Measurements from ENCODE around the gene ZNF688.
A peak's percentile ranks its signal among the peaks of the same experiment; 100 is the strongest.

DNA sequence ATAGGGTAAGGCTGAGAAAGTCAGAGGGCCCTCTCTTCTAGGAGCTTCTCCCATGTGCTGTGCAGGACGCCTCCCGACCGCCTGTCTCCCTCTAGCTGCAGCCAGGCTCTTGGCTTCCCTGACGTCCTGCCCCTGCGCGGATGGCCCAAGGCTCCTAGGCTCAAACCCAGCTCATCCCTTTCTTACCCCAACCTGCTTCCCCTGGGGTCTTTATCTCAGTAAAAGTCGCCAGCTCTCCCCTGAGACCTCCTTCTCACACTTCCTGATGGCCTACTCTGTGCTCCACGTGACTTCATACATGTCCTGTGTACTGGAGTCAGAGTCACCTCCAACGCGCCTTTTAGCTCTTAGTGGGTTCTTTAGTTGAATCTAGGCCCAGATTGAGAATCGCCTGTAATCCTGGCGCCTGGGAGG lies 35.7 kb downstream of the ZNF688 start:
- TF ChIP-seq, protein P1, sequence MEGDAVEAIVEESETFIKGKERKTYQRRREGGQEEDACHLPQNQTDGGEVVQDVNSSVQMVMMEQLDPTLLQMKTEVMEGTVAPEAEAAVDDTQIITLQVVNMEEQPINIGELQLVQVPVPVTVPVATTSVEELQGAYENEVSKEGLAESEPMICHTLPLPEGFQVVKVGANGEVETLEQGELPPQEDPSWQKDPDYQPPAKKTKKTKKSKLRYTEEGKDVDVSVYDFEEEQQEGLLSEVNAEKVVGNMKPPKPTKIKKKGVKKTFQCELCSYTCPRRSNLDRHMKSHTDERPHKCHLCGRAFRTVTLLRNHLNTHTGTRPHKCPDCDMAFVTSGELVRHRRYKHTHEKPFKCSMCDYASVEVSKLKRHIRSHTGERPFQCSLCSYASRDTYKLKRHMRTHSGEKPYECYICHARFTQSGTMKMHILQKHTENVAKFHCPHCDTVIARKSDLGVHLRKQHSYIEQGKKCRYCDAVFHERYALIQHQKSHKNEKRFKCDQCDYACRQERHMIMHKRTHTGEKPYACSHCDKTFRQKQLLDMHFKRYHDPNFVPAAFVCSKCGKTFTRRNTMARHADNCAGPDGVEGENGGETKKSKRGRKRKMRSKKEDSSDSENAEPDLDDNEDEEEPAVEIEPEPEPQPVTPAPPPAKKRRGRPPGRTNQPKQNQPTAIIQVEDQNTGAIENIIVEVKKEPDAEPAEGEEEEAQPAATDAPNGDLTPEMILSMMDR (IDR thresholded peaks at IDR 0.05): peak; percentile 23 to 56 (median 47)
- no peak for TF ChIP-seq POLR2A (IDR thresholded peaks at IDR 0.05)
- no peak for TF ChIP-seq EP300 (IDR thresholded peaks at IDR 0.05)
